ENCODE measurements around the gene CRISPLD2.

DNA sequence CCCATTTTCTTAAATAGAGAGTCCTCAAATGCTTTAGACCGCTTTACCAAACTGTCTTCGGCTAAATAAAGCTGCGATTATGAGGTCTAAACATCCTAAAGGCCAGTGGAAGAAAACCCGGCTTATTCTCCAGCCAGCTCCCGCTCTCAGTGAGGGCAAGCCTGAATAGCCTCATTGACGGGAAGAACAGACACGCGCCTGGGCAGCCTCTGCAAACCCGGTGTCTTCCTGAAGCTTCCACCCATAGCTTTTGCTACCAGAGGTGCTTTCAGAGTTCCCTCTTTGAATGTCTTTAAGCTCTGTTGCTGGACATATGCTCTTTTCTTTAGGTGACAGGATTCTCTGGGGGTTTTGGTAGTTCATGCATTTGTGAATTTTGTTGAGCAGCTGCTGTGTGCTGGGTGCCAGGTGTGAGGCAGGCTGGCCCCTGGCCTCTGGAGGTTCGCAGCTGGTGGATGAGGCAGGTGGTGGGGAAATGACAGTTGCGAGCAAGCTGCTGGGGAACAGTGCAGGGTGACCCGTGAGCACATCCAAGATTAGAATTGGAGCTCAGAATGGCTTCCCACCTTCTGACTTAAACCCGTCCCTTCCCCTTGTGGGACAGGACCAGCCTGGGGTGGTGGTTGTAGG is 44.7 kb downstream of the CRISPLD2 start:
- TF ChIP-seq CTCF (conservative IDR thresholded peaks at IDR 0.05 in 1 of 2, IDR thresholded peaks at IDR 0.05 in 1 of 2; ENCODE audit: extremely low read depth in 1 of 2, insufficient read depth in 1 of 2, low read depth in 1 of 2, low read length in 2 of 2) (no peak), EZH2 (IDR thresholded peaks at IDR 0.05; ENCODE audit: borderline replicate concordance, low read length) (no peak)
